OCI-LY3 (cell line): ENCODE measurements around the gene HERC6.

Experiments
- H2AFZ ChIP-seq: fragments of 200-600, 300-600 bp; shearing (Covaris generic); 2 replicates; pipeline ENCODE4 v1.6.0; 2014; ENCODE audit warnings: antibody characterized with exemption, low read depth, low read length
- H3K27ac ChIP-seq: fragments of 200-600, 300-600 bp; sonication (generic); 2 replicates; pipeline ENCODE4 v1.5.1; 2014; ENCODE audit warnings: mild to moderate bottlenecking, low read length, moderate library complexity, mixed read lengths
- H3K27me3 ChIP-seq: fragments of 200-600, 300-600 bp; sonication (generic); 2 replicates; pipeline ENCODE4 v1.6.1; 2014; ENCODE audit warnings: low read depth, low read length, mixed read lengths
- H3K36me3 ChIP-seq: fragments of 200-600, 300-600 bp; sonication (generic); replicated peaks from 2 replicates; pipeline ENCODE3; 2014; ENCODE audit warnings: low read depth, low read length, mixed read lengths
- H3K4me1 ChIP-seq: fragments of 300-600, 200-600 bp; sonication (generic); 2 replicates; pipeline ENCODE4 v1.6.1; 2014; ENCODE audit warnings: low read length, mixed read lengths
- H3K4me2 ChIP-seq: fragments of 200-600, 300-600 bp; sonication (generic); 2 replicates; pipeline ENCODE4 v1.6.1; 2014; ENCODE audit warnings: low read length, mixed read lengths
- H3K4me3 ChIP-seq: fragments of 300-600, 200-600 bp; sonication (generic); 2 replicates; pipeline ENCODE4 v1.5.1; 2014; ENCODE audit warnings: antibody characterized with exemption, mild to moderate bottlenecking, low read length, moderate library complexity
- H3K79me2 ChIP-seq: fragments of 300-600, 200-600 bp; shearing (Covaris generic); 2 replicates; pipeline ENCODE4 v1.6.1; 2014; ENCODE audit warnings: mild to moderate bottlenecking, low read length, mixed read lengths
- H3K9ac ChIP-seq: fragments of 300-600, 200-600 bp; shearing (Covaris generic); 2 replicates; pipeline ENCODE4 v1.6.0; 2014; ENCODE audit warnings: mild to moderate bottlenecking, low read length, moderate library complexity
- H3K9me3 ChIP-seq: fragments of 200-600, 300-600 bp; shearing (Covaris generic); 2 replicates; pipeline ENCODE4 v1.6.1; 2014; ENCODE audit warnings: low read length, mixed read lengths; ENCODE audit not compliant: insufficient read depth
- H4K20me1 ChIP-seq: fragments of 200-600, 300-600 bp; sonication (generic); 2 replicates; pipeline ENCODE4 v1.6.1; 2016; ENCODE audit warnings: low read length, mixed read lengths; ENCODE audit not compliant: insufficient read depth
- CTCF ChIP-seq: fragments of 200-600, 300-600 bp; sonication (generic); IDR thresholded peaks from 2 replicates; pipeline ENCODE4 v1.5.1; 2014; ENCODE audit warnings: antibody characterized with exemption, low read length, low read depth
- EZH2phosphoT487 ChIP-seq: fragments of 200-600 bp; shearing (Covaris generic); IDR thresholded peaks from 2 replicates; pipeline ENCODE4 v1.6.1; 2018; ENCODE audit warnings: antibody characterized with exemption, mixed run types, low read depth

HERC6 gene

GRCh38 chr4:88378691-88379559 lies at the start of gene HERC6:
Gene HERC6 (plus strand): TSS chr4:88378852. CDS start chr4:88378922, 70 bp downstream.
- Histone ChIP-seq H3K4me2 (peak within 1 kb of the TSS; percentile 77), H3K79me2 (no peaks in the 10 kb centered on the region), H3K27ac (peak within 1 kb of the TSS; percentile 5; the same call in 1 of the 2 replicates), H3K36me3 (peaks cover 7% of the 10 kb centered on the region), H3K9ac (peak within 1 kb of the TSS; percentile 69), H2AFZ (peak within 1 kb of the TSS; percentile 85), H3K4me1 (peaks cover 33% of the 10 kb centered on the region), H4K20me1 (no peaks in the 10 kb centered on the region), H3K27me3 (no peaks in the 10 kb centered on the region), H3K9me3 (no peaks in the 10 kb centered on the region), H3K4me3 (peak within 1 kb of the TSS; percentile 84)
- TF ChIP-seq EZH2phosphoT487: no peak
- peak; percentile 57 for TF ChIP-seq CTCF

DNA sequence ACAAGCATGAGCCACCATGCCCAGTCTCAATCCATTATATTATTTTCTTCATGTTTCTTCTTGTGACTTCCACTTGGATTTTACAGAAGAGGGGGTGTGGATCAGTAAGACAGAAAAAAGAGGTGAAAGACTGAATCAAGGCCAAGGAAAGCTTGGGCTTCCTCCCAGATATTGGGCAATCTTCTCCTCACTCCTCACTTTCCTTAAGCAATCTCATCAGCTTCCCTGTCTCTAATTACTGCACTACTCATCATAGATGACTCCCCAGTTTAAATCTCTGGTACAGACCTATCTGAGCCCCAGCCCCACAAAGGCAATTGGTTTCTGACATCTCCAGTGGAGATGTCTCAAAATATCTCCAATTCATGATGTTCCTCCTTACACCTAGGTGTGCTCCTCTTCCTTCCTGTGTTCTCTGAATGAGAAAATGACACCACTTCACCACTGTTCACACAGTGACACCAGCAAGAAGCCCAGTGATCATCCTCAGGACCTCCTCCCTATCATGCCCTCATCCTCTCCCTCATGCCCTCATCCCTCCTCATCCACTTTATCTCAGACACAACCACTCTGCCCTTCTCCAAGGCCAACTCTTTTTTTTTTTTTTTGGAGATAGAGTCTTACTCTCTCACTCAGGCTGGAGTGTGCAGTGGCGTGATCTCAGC lies 44.8 kb upstream of the HERC6 start:
- no peak overlapping the region for H2AFZ ChIP-seq

GRCh38 chr4:88335092-88335665 lies 43.5 kb upstream of the HERC6 start:
- no peak overlapping the region for H3K4me3 ChIP-seq
- H3K79me2 ChIP-seq: no peaks in the 10 kb centered on the region
- no peak overlapping the region for H3K9ac ChIP-seq
- no peak for TF ChIP-seq CTCF
- TF ChIP-seq EZH2phosphoT487: no peak
- H3K4me2 ChIP-seq: no peak overlapping the region
- no peaks in the 10 kb centered on the region for H3K9me3 ChIP-seq
- no peak overlapping the region for H2AFZ ChIP-seq
- no peak overlapping the region for H3K27ac ChIP-seq
- H3K36me3 ChIP-seq: no peaks in the 10 kb centered on the region
- H3K4me1 ChIP-seq: peaks cover 6% of the 10 kb centered on the region
- H4K20me1 ChIP-seq: no peaks in the 10 kb centered on the region
- H3K27me3 ChIP-seq: no peaks in the 10 kb centered on the region

More for the DNA sequence above, 44.8 kb upstream of the HERC6 start:
- TF ChIP-seq EZH2phosphoT487 (no peak), CTCF (no peak)
- H3K79me2 ChIP-seq: no peaks in the 10 kb centered on the region
- no peaks in the 10 kb centered on the region for H3K27me3 ChIP-seq
- no peak overlapping the region for H3K4me3 ChIP-seq
- H3K9me3 ChIP-seq: no peaks in the 10 kb centered on the region
- H4K20me1 ChIP-seq: no peaks in the 10 kb centered on the region
- no peak overlapping the region for H3K27ac ChIP-seq
- no peaks in the 10 kb centered on the region for H3K36me3 ChIP-seq
- no peak overlapping the region for H3K4me2 ChIP-seq
- H3K9ac ChIP-seq: no peak overlapping the region
- peaks cover 6% of the 10 kb centered on the region for H3K4me1 ChIP-seq
